Right cardiac atrium (tissue), 5 donors: ENCODE data around the gene NKAIN4. TPM values are rescaled to one million over a fixed set of nuclear protein-coding genes. Genes with fewer than 3 reads are reported as not detected.
A peak's percentile ranks its signal among the peaks of the same experiment; 100 is the strongest.

Experiments used
- ATAC-seq, 2 donors: fragments of 200-7000 bp; cut with Tn5 transposase; one replicate each; pipeline versions ENCODE4 v1.8.0 to v1.9.1; 2020; ENCODE audit warnings: moderate library complexity in 2 of 2, mild to moderate bottlenecking in 1 of 2
- DNase-seq, 3 donors: peaks; one replicate each; pipeline ENCODE4 v3.0.0-alpha.2; 2020
- H3K27ac ChIP-seq: one replicate; pipeline ENCODE4 v1.5.1; 2013; ENCODE audit warnings: mild to moderate bottlenecking, low read length, control low read depth, moderate library complexity
- H3K27me3 ChIP-seq: one replicate; pipeline ENCODE4 v1.6.1; 2013; ENCODE audit not compliant: control insufficient read depth, insufficient read depth
- H3K4me1 ChIP-seq: one replicate; pipeline ENCODE4 v1.6.1; 2013; ENCODE audit warnings: low read length; ENCODE audit not compliant: control insufficient read depth, insufficient read depth
- H3K4me3 ChIP-seq: one replicate; pipeline ENCODE4 v1.5.1; 2013; ENCODE audit warnings: low read length, control low read depth
- H3K9me3 ChIP-seq: one replicate; pipeline ENCODE4 v1.6.1; 2013; ENCODE audit warnings: low read length; ENCODE audit not compliant: control insufficient read depth
- WGBS: extraction: QIAGEN DNeasy Blood & Tissue Kit; methylation state at CpG from one replicate; pipeline ENCODE4 v1.1.7; 2013; 5-methylcytosine and 5-hydroxymethylcytosine counted together
- intact Hi-C, 4 donors: fragments of 100-400 bp; cut with DNase I; formaldehyde crosslinking; loops; one replicate each; pipeline versions ENCODE4 v1.11.0 to v1.14.0; 2022 to 2023
- polyA plus RNA-seq: library from polyadenylated mRNA; stranded (reverse); fragments of 200-250 nt; gene quantifications from one replicate; pipeline ENCODE4 v1.2.3, GENCODE V29; 2013
- total RNA-seq, 4 donors: library from RNA; stranded (reverse); fragmentation: NEBNext Ultra II Directional; extraction: Animal tissue kit (Norgen Biotek cat#: 25700); gene quantifications; one replicate each; pipeline ENCODE4 v1.2.1, GENCODE V29; 2021
- donor health status: healthy with polysubstance abuse.
- donor health status: DM: no; HTN: yes; CAD: no.
- donor health status: DM: no; HTN: no; CAD: no.
- donor health status: DM: no; HTN: yes; CAD: no; lungs with severe emphysema.
- donor health status: DM: yes; HTN: yes; CAD: no.

Gene NKAIN4
- total and polyA plus RNA-seq, 5 donors = not detected

DNA sequence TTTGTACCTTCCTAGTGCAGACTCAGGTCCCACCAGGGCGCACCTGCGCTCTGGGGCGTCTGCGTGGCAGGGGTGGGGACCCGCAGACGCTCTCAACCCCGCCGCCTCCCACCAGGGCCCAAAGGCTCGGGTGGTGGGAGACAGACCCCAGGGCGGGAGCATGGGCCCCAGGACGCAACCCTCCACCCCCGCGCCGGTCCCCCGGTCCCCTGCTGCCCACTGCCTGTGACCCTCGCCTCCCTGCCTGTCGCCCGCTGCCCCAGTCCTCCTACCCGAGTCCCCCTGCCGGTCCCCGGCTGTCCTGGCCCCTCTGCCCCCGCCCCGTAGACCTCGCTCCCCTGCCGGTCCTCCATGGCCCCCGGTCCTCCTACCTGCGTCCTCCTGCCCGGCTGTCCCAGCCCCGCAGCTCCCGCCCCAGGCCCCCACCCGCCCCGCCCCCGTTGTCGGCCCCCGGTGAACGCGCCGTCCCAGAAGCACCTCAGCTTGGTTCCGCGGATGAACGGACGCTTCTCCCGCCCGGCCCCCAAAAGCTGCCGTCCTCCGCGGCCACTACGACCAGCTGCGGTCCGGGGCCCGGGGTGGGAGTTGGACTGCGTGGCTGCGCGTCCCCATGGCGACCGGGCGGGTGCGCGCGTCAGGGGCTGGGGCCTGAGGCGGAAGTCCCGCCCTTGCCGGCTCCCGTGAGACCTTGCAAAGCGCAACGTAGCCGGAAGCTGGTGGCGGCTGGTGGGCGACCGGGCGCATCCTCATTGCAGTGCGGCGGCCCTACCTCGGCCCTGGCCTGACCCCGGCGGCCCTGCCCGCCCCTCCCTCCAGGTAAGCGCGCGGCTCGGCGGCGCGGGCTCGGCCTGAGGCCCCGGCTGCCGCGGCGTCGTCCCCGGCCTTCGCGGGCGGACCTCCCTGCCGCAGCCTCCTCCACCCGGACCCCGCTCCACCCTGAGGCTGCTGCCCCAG, 18.1 kb upstream of the NKAIN4 start, which contains the start of gene ARFGAP1:
TSS of gene ARFGAP1 (plus strand) at position 709 of the 954 bp plus-strand sequence. CDS start 2,768 bp downstream, outside the sequence.
- WGBS = 2% methylated on average over 97 of the region's 97 CpGs
- ATAC-seq = peak; percentile 97 to 98
- Histone ChIP-seq H3K9me3 (no peaks in the 10 kb centered on the region), H3K4me3 (peak within 1 kb of the TSS; percentile 97), H3K27ac (peak within 1 kb of the TSS; percentile 22), H3K27me3 (no peaks in the 10 kb centered on the region), H3K4me1 (peaks cover 6% of the 10 kb centered on the region)
- intact Hi-C loops = no loop called here
- peak; percentile 95 to 98 (median 96) for DNase-seq

DNA sequence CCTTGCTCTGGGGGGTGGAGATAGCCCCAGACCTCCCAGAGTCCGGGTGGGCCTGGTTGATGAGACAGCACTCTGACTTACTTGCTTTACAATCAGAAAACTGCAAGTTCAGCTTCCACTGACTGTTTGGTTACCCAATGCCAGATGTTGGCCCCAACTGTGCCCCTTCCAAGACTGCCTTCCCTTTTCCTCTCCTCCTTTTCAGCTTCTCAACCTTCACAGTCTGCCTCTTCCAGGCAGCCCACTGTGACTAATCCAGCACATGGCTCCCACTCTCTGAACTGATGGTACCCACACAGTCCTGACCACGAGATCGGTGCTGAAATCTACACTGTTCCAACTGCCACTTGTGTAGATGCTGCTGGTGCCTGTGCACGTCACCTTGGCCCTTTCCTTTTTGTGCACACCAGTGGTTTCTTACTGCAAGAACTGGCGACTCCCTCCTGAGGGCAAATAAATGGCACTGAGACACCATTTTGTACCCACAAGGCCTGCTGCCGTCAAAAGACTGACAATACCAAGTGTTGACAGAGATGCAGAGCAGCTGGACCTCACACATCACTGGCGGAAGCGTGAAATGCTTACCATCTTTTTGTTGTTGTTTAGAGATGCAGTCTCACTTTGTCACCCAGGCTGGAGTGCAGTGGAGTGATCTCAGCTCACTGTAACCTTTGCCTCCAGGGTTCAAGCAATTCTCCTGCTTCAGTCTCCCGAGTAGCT, 16.5 kb upstream of the NKAIN4 start:
- 87% methylated on average over 9 of the region's 9 CpGs for WGBS

DNA sequence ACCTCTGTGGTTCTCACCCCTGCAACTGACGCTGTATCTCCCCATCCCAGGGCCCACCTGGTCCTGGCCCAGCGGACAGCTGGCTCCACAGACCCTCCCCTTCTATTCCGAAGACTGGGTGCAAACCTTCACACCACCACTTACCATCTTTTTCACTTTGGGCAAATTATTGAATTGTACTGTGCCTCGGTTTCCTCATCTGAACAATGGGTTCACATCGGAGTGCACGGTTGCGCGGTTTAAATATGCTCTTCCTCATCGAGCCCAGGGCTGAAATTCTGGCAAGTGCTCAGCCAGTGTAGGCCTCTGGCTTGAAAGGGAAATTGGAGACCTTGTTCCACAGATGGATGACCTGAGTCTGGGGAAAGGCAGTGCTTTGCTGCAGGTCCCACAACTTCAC, 15.5 kb upstream of the NKAIN4 start:
- WGBS = 93% methylated on average over 9 of the region's 9 CpGs
- intact Hi-C loops = no loop called here
- no peak for DNase-seq
- ATAC-seq = no peak
- H3K4me3 ChIP-seq = no peak overlapping the region
- no peaks in the 10 kb centered on the region for H3K9me3 ChIP-seq
- H3K27me3 ChIP-seq = no peaks in the 10 kb centered on the region
- H3K4me1 ChIP-seq = peaks cover 6% of the 10 kb centered on the region
- H3K27ac ChIP-seq = no peak overlapping the region

More for the DNA sequence above, 16.5 kb upstream of the NKAIN4 start:
- intact Hi-C loops = no loop called here
- Histone ChIP-seq H3K9me3 (no peaks in the 10 kb centered on the region), H3K4me1 (peaks cover 6% of the 10 kb centered on the region), H3K27me3 (no peaks in the 10 kb centered on the region), H3K4me3 (no peak overlapping the region), H3K27ac (no peak overlapping the region)
- no peak for ATAC-seq
- DNase-seq = no peak

DNA sequence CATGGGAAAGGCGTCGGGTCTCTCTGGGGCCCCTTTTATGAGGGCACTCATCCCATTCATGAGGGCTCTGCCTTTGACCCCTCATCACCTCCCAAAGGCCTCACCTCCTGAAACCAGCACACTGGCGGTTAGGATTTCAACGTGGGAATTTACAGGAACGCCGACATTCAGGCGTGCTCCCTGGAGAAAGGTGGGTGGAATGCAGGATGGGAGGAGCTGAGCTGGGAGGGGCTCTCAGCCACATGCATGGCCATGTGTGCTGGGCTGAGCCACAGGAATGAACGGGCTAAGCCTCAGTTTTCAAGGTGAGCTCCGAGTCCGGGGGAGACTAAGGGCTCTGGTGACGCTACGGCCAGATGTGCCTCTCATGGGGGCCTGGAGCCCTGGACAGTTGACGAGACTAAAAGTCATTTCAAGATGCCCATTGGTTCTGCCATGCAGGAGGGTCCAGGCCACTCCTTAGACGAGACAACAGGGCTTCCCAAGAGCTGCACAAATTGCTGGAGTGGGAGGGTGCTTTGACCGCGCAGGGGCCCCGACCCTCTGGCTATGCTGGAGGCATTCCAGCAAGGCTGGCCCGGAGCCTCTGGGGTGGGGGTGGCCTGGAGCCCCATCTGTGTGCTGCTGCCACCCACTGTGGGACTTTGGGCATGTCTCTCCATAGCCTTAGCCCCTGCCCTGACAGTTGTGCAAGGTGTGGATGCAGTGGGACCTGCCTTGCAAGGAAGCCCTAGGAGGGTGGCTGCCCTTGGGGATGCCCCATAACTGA, 14.6 kb upstream of the NKAIN4 start:
- intact Hi-C loops = no loop called here
- 42% methylated on average over 18 of the region's 18 CpGs for WGBS
- H3K4me3 ChIP-seq = no peak overlapping the region

DNA sequence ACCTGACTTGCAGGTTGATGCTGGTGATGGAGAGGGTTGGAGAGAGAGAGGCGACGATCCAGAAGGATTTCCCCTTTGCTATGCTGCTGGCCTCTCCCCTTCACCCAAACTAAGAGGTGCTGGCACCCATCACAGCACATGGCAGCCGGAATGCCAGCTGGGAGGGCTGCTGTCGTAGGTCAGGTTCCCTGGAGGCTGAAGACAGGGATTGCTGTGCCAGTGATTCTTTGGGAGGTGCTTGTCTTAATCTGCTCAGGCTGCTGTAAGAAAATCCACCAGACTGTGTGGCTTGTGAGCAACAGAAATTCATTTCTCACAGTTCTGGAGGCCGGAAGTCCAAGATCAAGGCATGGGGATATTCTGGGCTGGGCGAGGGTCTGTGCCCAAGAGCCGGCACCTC, 14.0 kb upstream of the NKAIN4 start:
- no peaks in the 10 kb centered on the region for H3K27me3 ChIP-seq
- 70% methylated on average over 7 of the region's 7 CpGs for WGBS
- intact Hi-C loops = no loop called here

More for the DNA sequence above, 14.6 kb upstream of the NKAIN4 start:
- ATAC-seq = no peak
- Histone ChIP-seq H3K27me3 (no peaks in the 10 kb centered on the region), H3K9me3 (no peaks in the 10 kb centered on the region), H3K4me1 (peaks cover 5% of the 10 kb centered on the region), H3K27ac (no peak overlapping the region)
- DNase-seq = no peak

DNA sequence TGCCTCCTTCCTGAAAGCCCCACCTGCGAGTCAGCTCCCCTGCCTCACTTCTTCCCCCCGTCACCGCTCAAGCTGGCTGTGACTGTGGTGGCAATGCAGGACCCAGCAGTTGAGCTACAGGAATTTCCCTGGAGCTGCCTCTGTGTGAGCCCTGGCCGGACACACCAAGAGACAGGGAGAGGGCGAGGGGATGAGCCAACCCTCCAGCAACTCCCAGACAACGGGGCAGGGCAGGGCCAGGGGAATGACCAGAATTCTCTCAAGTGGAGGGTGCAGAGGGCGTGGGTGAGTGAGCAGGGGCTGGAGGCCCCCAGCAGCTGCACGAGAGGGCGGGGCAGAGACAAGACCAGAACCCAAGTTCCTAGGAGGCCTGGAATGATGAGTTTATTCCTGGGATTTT, 13.4 kb upstream of the NKAIN4 start:
- DNase-seq (no peak), ATAC-seq (no peak)
- peaks cover 2% of the 10 kb centered on the region for H3K4me1 ChIP-seq
- no peaks in the 10 kb centered on the region for H3K27me3 ChIP-seq
- H3K4me3 ChIP-seq = no peak overlapping the region
- intact Hi-C loops = no loop called here
- WGBS = 60% methylated on average over 9 of the region's 9 CpGs
- no peak overlapping the region for H3K27ac ChIP-seq
- H3K9me3 ChIP-seq = no peaks in the 10 kb centered on the region

More for the DNA sequence above, 14.0 kb upstream of the NKAIN4 start:
- H3K4me1 ChIP-seq = peaks cover 2% of the 10 kb centered on the region
- ATAC-seq (no peak), DNase-seq (no peak)
- H3K27ac ChIP-seq = no peak overlapping the region
- no peak overlapping the region for H3K4me3 ChIP-seq
- H3K9me3 ChIP-seq = no peaks in the 10 kb centered on the region

DNA sequence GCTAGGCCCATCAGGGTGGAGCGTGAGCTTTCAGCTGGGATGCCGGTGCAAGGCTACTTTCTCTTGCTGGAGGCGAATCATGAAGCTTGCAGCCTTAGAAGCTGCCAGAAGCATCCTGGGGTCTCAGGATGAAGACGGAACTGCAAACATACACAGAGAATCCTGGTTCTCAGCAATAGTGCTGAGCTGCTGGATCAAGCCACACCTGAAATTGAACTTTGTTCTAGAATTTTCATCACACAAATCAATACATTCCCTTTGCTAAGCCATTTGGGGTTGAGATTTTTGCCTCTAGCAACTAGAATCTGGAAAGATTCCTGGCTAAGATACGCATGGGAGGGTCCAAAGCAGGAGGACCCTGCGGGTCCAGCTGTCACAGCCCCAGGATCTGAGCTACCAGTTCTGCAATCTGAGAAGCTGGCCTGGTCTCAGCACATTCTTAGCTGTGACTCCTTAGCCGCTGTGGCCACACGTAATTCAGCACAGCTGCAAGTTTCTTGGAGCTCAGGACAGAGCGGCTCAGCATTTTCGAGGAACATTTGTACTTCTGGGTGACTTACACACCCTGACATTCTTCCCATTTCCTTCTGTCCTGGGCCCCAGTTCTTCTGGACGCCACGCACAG, 11.7 kb upstream of the NKAIN4 start:
- no peaks in the 10 kb centered on the region for H3K9me3 ChIP-seq
- H3K27ac ChIP-seq = no peak overlapping the region
- intact Hi-C loops = no loop called here
- no peak overlapping the region for H3K4me3 ChIP-seq
- no peaks in the 10 kb centered on the region for H3K4me1 ChIP-seq
- 66% methylated on average over 12 of the region's 12 CpGs for WGBS
- H3K27me3 ChIP-seq = no peaks in the 10 kb centered on the region
- DNase-seq (no peak), ATAC-seq (no peak)

DNA sequence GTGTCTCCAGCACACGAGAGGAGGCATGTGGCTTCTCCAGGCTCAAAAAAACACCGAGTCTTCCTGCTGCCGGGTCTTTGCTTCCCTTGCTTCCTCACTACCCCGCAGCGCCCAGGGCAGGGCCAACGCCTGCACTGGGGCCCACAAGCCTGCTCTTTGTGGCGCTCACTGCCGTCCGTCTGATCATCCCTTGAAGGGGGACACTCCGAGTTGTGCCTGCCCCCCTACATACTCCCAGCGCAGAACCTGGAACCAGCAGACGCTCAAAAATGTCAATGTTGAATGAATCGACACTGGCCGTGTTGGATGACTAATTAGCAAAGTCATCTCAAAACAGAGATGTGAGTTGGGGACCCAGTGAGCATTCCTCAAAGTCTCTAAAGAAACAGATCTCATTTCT, 10.3 kb upstream of the NKAIN4 start:
- DNase-seq (no peak), ATAC-seq (no peak)
- H3K27ac ChIP-seq = no peak overlapping the region
- 46% methylated on average over 14 of the region's 14 CpGs for WGBS
- H3K27me3 ChIP-seq = no peaks in the 10 kb centered on the region
- H3K4me1 ChIP-seq = no peaks in the 10 kb centered on the region
- no peak overlapping the region for H3K4me3 ChIP-seq
- intact Hi-C loops = no loop called here
- no peaks in the 10 kb centered on the region for H3K9me3 ChIP-seq

DNA sequence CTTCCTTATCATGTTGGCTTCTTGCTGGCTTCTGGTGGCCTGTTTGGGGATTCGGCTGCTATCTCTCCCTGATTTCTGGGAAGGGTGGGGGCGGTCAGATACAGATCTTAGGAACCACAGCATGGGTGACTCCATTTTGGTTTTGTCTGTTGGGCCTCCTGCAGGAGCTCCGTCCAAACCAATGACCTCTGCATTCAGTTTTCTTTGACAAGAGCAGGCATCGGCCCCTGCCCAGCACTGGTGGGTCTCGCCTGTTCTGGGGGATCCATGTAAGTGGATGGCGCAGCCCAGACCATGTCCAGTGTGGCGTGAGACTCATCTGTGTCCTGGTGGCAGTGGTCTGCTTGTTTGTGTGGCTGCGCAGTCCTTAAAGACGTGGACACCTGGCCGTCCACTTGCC, 9.7 kb upstream of the NKAIN4 start:
- DNase-seq = no peak
- Histone ChIP-seq H3K9me3 (no peaks in the 10 kb centered on the region), H3K27me3 (no peaks in the 10 kb centered on the region), H3K4me3 (no peak overlapping the region), H3K4me1 (no peaks in the 10 kb centered on the region), H3K27ac (no peak overlapping the region)
- ATAC-seq = no peak
- WGBS = 80% methylated on average over 10 of the region's 10 CpGs
- intact Hi-C loops = no loop called here

DNA sequence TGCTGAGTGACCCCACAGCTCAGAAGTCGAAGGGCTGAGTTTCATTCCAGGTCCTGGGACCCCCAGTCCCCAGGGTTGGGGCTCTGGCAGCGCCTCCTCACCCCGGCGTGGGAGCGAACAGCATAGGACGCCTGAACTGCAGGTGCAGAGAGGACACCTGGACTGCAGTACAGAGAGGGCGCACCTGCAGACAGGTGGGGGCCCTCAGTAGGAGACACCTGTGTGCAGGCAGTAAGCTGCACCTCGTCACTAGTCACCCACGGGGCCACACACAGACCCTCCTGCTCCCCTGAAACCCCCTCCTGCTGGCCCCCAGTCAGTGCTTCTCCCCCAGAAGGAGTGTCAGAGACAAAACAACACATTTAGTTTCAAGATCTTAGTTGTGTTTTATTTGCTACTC, 8.6 kb upstream of the NKAIN4 start:
- 81% methylated on average over 9 of the region's 9 CpGs for WGBS
- Histone ChIP-seq H3K4me1 (no peaks in the 10 kb centered on the region), H3K27ac (no peak overlapping the region), H3K27me3 (no peaks in the 10 kb centered on the region), H3K4me3 (no peak overlapping the region), H3K9me3 (no peaks in the 10 kb centered on the region)
- DNase-seq (no peak), ATAC-seq (no peak)
- intact Hi-C loops = no loop called here
